OCI-LY7 (cell line): ENCODE data around the gene TMEM168. TPM values are rescaled to one million over a fixed set of nuclear protein-coding genes. Genes with fewer than 3 reads are reported as not detected.

ENCODE experiments used
- BruUV-seq: library from RNA; stranded (reverse); fragments of 400-500 nt; replicated peaks from 2 replicates; lab custom pipeline; 2021; lab: Mats Ljungman, UMichigan
- CTCF ChIA-PET: fragments of 300-600 bp; sonication (Branson Sonifier 250); formaldehyde crosslinking; loops from one replicate; lab custom pipeline; 2022; ENCODE audit warnings: antibody characterized with exemption; ENCODE audit not compliant: unreplicated experiment; lab: Charles Lee
- POLR2A ChIA-PET: fragments of 300-600 bp; sonication (Branson Sonifier 250); formaldehyde crosslinking; loops from one replicate; lab custom pipeline; 2022; ENCODE audit warnings: antibody characterized with exemption; lab: Charles Lee
- DNase-seq: peaks from one replicate; pipeline ENCODE4 v3.0.0-alpha.2; 2015; ENCODE audit warnings: low spot score
- H2AFZ ChIP-seq: fragments of 200-600 bp; sonication (generic), shearing (Covaris generic); 2 replicates; pipeline ENCODE4 v1.6.1; 2014; ENCODE audit warnings: mild to moderate bottlenecking, antibody characterized with exemption, low read length, moderate library complexity
- H3K27ac ChIP-seq: fragments of 200-600 bp; sonication (generic); 2 replicates; pipeline ENCODE4 v1.5.1; 2014; ENCODE audit warnings: mixed run types, low read depth, mild to moderate bottlenecking, moderate library complexity, low read length, inconsistent platforms; ENCODE audit not compliant: poor library complexity, severe bottlenecking
- H3K36me3 ChIP-seq: fragments of 200-600 bp; sonication (generic); 2 replicates; pipeline ENCODE4 v1.6.1; 2014; ENCODE audit warnings: mild to moderate bottlenecking, antibody characterized with exemption, low read length, moderate library complexity, mixed read lengths; ENCODE audit not compliant: insufficient read depth
- H3K4me1 ChIP-seq: fragments of 200-600 bp; sonication (generic); 2 replicates; pipeline ENCODE4 v1.5.1; 2014; ENCODE audit warnings: mild to moderate bottlenecking, low read length; ENCODE audit not compliant: insufficient read depth, poor library complexity, severe bottlenecking
- H3K4me2 ChIP-seq: fragments of 200-600 bp; sonication (generic); 2 replicates; pipeline ENCODE4 v1.6.1; 2014; ENCODE audit warnings: mild to moderate bottlenecking, low read length
- H3K4me3 ChIP-seq: fragments of 200-600 bp; sonication (generic); 2 replicates; pipeline ENCODE4 v1.5.1; 2014; ENCODE audit warnings: mild to moderate bottlenecking, low read depth, low read length; ENCODE audit not compliant: poor library complexity, severe bottlenecking
- H3K79me2 ChIP-seq: fragments of 200-600 bp; sonication (generic); 2 replicates; pipeline ENCODE4 v1.6.1; 2016; ENCODE audit warnings: low read depth, mild to moderate bottlenecking, low read length, moderate library complexity, mixed read lengths; ENCODE audit not compliant: insufficient read depth
- H3K9me2 ChIP-seq: fragments of 200-600 bp; sonication (generic); 2 replicates; pipeline ENCODE4 v1.6.1; 2016; ENCODE audit warnings: mild to moderate bottlenecking, low read length, mixed read lengths; ENCODE audit not compliant: insufficient read depth
- H3K9me3 ChIP-seq: fragments of 200-600 bp; sonication (generic); 2 replicates; pipeline ENCODE4 v1.6.1; 2014; ENCODE audit warnings: mild to moderate bottlenecking, mixed run types, low read length, mixed read lengths
- H4K20me1 ChIP-seq: fragments of 200-600 bp; sonication (generic); 2 replicates; pipeline ENCODE4 v1.6.1; 2014; ENCODE audit warnings: mild to moderate bottlenecking, antibody characterized with exemption, low read length, moderate library complexity, mixed read lengths; ENCODE audit not compliant: insufficient read depth
- CTCF ChIP-seq: fragments of 200-600 bp; sonication (generic); conservative IDR thresholded peaks from 2 replicates; pipeline ENCODE4 v1.5.1; 2014; ENCODE audit warnings: mild to moderate bottlenecking, antibody characterized with exemption, low read length, moderate library complexity, mixed read lengths
- EZH2phosphoT487 ChIP-seq: fragments of 200-600 bp; sonication (generic); IDR thresholded peaks from 2 replicates; pipeline ENCODE4 v1.6.1; 2018; ENCODE audit warnings: low read depth, borderline replicate concordance, mild to moderate bottlenecking, mixed run types, antibody characterized with exemption, low read length, moderate library complexity, mixed read lengths
- intact Hi-C: fragments of 100-400 bp; cut with micrococcal nuclease; formaldehyde crosslinking; loops from one replicate; pipeline ENCODE4 v1.10.0; 2022; ENCODE audit not compliant: unreplicated experiment
- total RNA-seq, 2 experiments: library from RNA; depleted of rRNA in 1 of 2; stranded (reverse); fragments of >200 nt in 1 of 2; shearing (Covaris generic) in 1 of 2; gene quantifications; 2 replicates each; pipeline ENCODE4 v1.2.3, GENCODE V29; 2014 to 2022

Gene TMEM168
- total RNA-seq, 2 experiments from 2014 or later = 3.5 to 9.2 TPM

DNA sequence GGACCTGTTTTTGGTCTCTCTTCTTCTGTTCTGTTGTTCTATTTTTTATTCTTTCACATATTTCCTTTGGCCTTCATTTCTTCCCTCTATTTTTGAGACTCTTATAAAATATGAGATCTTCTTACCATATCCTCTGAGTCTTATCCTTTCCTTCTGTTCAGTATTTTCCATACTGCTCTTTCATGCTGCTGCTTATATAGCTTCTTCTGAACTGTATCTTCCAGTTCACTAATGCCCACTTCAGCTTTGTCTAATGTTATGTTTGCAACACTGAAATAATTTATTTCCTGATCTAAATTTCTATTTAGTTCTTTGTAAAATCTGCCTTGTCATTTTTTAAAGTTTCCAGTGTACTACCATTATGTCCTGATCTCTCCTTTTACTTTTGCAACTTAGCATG lies 12.8 kb downstream of the TMEM168 start:
- no peaks in the 10 kb centered on the region for H3K79me2 ChIP-seq
- H2AFZ ChIP-seq = no peak overlapping the region
- H3K27ac ChIP-seq = no peak overlapping the region
- H3K4me3 ChIP-seq = no peak overlapping the region
- no peaks in the 10 kb centered on the region for H3K9me3 ChIP-seq
- no peaks in the 10 kb centered on the region for H4K20me1 ChIP-seq
- no peak overlapping the region for H3K4me2 ChIP-seq
- H3K36me3 ChIP-seq = no peaks in the 10 kb centered on the region
- ChIA-PET POLR2A (no interaction called here), CTCF (no interaction called here)
- intact Hi-C loops = no loop called here
- no peaks in the 10 kb centered on the region for H3K9me2 ChIP-seq
- TF ChIP-seq CTCF (no peak), EZH2phosphoT487 (no peak)
- DNase-seq = no peak
- TSS peak; percentile 40 for BruUV-seq
- no peaks in the 10 kb centered on the region for H3K4me1 ChIP-seq

- BruUV-seq = no TSS peak
- H4K20me1 ChIP-seq = no peaks in the 10 kb centered on the region
- H3K79me2 ChIP-seq = no peaks in the 10 kb centered on the region
- no peaks in the 10 kb centered on the region for H3K9me3 ChIP-seq
- H2AFZ ChIP-seq = no peak overlapping the region
- TF ChIP-seq CTCF (no peak), EZH2phosphoT487 (no peak)
- H3K4me1 ChIP-seq = no peaks in the 10 kb centered on the region
- H3K4me2 ChIP-seq = no peak overlapping the region
- POLR2A ChIA-PET = interaction anchor here (1.9 kb wide), 1 partner anchor 9 kb away, joined by 7 read pairs; no protein-coding TSS in a partner anchor
- no peak for DNase-seq
- CTCF ChIA-PET = no interaction called here
- H3K27ac ChIP-seq = no peak overlapping the region
- intact Hi-C loops = no loop called here
- H3K9me2 ChIP-seq = no peaks in the 10 kb centered on the region
- no peak overlapping the region for H3K4me3 ChIP-seq
- no peaks in the 10 kb centered on the region for H3K36me3 ChIP-seq
Measured at GRCh38 chr7:112771166-112771565, 19.0 kb downstream of the TMEM168 start.

- Histone ChIP-seq H3K9me2 (no peaks in the 10 kb centered on the region), H3K27ac (no peak overlapping the region), H2AFZ (no peak overlapping the region), H3K36me3 (no peaks in the 10 kb centered on the region), H3K9me3 (no peaks in the 10 kb centered on the region), H3K79me2 (no peaks in the 10 kb centered on the region), H3K4me2 (no peak overlapping the region), H3K4me1 (no peaks in the 10 kb centered on the region), H3K4me3 (no peak overlapping the region), H4K20me1 (no peaks in the 10 kb centered on the region)
- BruUV-seq = no TSS peak
- intact Hi-C loops = no loop called here
- DNase-seq = no peak
- TF ChIP-seq EZH2phosphoT487 = no peak
- TF ChIP-seq CTCF = no peak
- ChIA-PET POLR2A (interaction anchor here (1.2 to 1.3 kb wide), 3 partner anchors 10 to 52 kb away, joined by 3 read pairs; no protein-coding TSS in a partner anchor), CTCF (no interaction called here)
Measured at GRCh38 chr7:112770051-112770450, 20.1 kb downstream of the TMEM168 start.
